B cell (primary cell): Measurements from ENCODE around the gene MYO1B. TPM values are rescaled to one million over a fixed set of nuclear protein-coding genes. Genes with fewer than 3 reads are reported as not detected.
A peak's percentile ranks its signal among the peaks of the same experiment; 100 is the strongest.

Experiments used
- ATAC-seq: fragments of 200-7000 bp; cut with Tn5 transposase; one replicate; pipeline ENCODE4 v1.10.0; 2021; ENCODE audit warnings: low read depth, mild to moderate bottlenecking, moderate number of reproducible peaks, moderate library complexity
- CTCF ChIA-PET: fragments of 350-600 bp; sonication (Branson Sonifier 250); formaldehyde crosslinking; loops from one replicate; lab custom pipeline; 2021; ENCODE audit warnings: antibody characterized with exemption, inconsistent platforms; lab: Charles Lee
- POLR2A ChIA-PET: fragments of 350-600 bp; sonication (Branson Sonifier 250); formaldehyde crosslinking; loops from one replicate; lab custom pipeline; 2021; ENCODE audit warnings: antibody characterized with exemption; lab: Charles Lee
- DNase-seq: peaks from one replicate; pipeline ENCODE4 v3.0.0; 2013
- H2AFZ ChIP-seq: 2 replicates; pipeline ENCODE4 v1.6.1; 2012; ENCODE audit warnings: mild to moderate bottlenecking, low read depth, low read length; ENCODE audit not compliant: insufficient read depth, poor library complexity, severe bottlenecking
- H3K27ac ChIP-seq, 2 donors: 1 replicate in 1 of 2; 2 replicates in 1 of 2; pipeline ENCODE4 v1.5.1; 2012 to 2013; ENCODE audit warnings: low read length in 2 of 2, mild to moderate bottlenecking in 2 of 2, moderate library complexity in 1 of 2
- H3K27me3 ChIP-seq, 4 experiments: fragments of 200-600 bp in 1 of 4; sonication (generic) in 1 of 4; replicated peaks in 1 of 4; 1 replicate in 2 of 4; 2 replicates in 2 of 4; pipeline versions ENCODE4 v1.6.1 to v1.7.0; 2013 to 2016; ENCODE audit warnings: low read length in 3 of 4, mild to moderate bottlenecking in 2 of 4, mixed read lengths in 1 of 4, moderate library complexity in 1 of 4; ENCODE audit not compliant: insufficient read depth in 4 of 4, control insufficient read depth in 3 of 4; ENCODE audit errors: control extremely low read depth in 1 of 4
- H3K36me3 ChIP-seq, 2 experiments: replicated peaks in 1 of 2; 1 replicate in 1 of 2; 2 replicates in 1 of 2; pipeline versions ENCODE4 v1.6.1 to v1.7.1; 2013; ENCODE audit warnings: low read length in 1 of 2; ENCODE audit not compliant: insufficient read depth in 2 of 2, control insufficient read depth in 1 of 2; ENCODE audit errors: control extremely low read depth in 1 of 2, extremely low read depth in 1 of 2
- H3K4me1 ChIP-seq, 2 donors: fragments of 200-600 bp in 1 of 2; sonication (generic) in 1 of 2; 1 replicate in 1 of 2; 2 replicates in 1 of 2; pipeline versions ENCODE4 v1.5.1 to v1.6.1; 2013 to 2017; ENCODE audit warnings: low read length in 2 of 2; ENCODE audit not compliant: control insufficient read depth in 2 of 2, insufficient read depth in 2 of 2
- H3K4me2 ChIP-seq: replicated peaks from 2 replicates; pipeline ENCODE3; 2012; ENCODE audit warnings: mild to moderate bottlenecking, low read depth, low read length; ENCODE audit not compliant: poor library complexity, severe bottlenecking
- H3K4me3 ChIP-seq, 5 experiments: fragments of 200-600 bp in 1 of 5; sonication (generic) in 1 of 5; 1 replicate in 3 of 5; 2 replicates in 2 of 5; pipeline versions ENCODE4 v1.5.1 to v1.7.0; 2011 to 2016; ENCODE audit warnings: low read length in 4 of 5, mild to moderate bottlenecking in 4 of 5, low read depth in 2 of 5, control low read depth in 1 of 5, moderate library complexity in 1 of 5; ENCODE audit not compliant: insufficient read depth in 1 of 5; ENCODE audit errors: control extremely low read depth in 1 of 5, extremely low read depth in 1 of 5
- H3K79me2 ChIP-seq: fragments of 200-600 bp; sonication (generic); one replicate; pipeline ENCODE4 v1.6.0; 2016; ENCODE audit warnings: low read length; ENCODE audit not compliant: control insufficient read depth, insufficient read depth
- H3K9ac ChIP-seq: fragments of 200-600 bp; sonication (generic); 2 replicates; pipeline ENCODE4 v1.6.1; 2017; ENCODE audit warnings: mild to moderate bottlenecking, low read length, moderate library complexity
- H3K9me3 ChIP-seq, 3 donors: one replicate each; pipeline versions ENCODE4 v1.6.1 to v1.7.1; 2013; ENCODE audit warnings: low read length in 2 of 3; ENCODE audit not compliant: control insufficient read depth in 2 of 3, insufficient read depth in 1 of 3; ENCODE audit errors: control extremely low read depth in 1 of 3
- H4K20me1 ChIP-seq: 2 replicates; pipeline ENCODE4 v1.6.0; 2012; ENCODE audit warnings: mild to moderate bottlenecking, low read length; ENCODE audit not compliant: insufficient read depth, control insufficient read depth, poor library complexity, severe bottlenecking
- H3K27ac Mint-ChIP-seq: one replicate; pipeline ENCODE4 v1.8.0; 2021; ENCODE audit warnings: mixed read lengths
- H3K27me3 Mint-ChIP-seq: one replicate; pipeline ENCODE4 v1.8.0; 2021; ENCODE audit warnings: mixed read lengths
- H3K4me1 Mint-ChIP-seq: one replicate; pipeline ENCODE4 v1.8.0; 2021; ENCODE audit warnings: mixed read lengths
- H3K4me3 Mint-ChIP-seq: one replicate; pipeline ENCODE4 v1.8.0; 2021; ENCODE audit warnings: mixed read lengths
- H3K9me3 Mint-ChIP-seq: one replicate; pipeline ENCODE4 v1.8.0; 2022; ENCODE audit warnings: mixed read lengths; ENCODE audit not compliant: insufficient read depth
- EZH2 ChIP-seq: IDR thresholded peaks from 2 replicates; pipeline ENCODE4 v1.6.1; 2012; ENCODE audit warnings: borderline replicate concordance, low read depth, mild to moderate bottlenecking, moderate library complexity, low read length; ENCODE audit not compliant: insufficient read depth, poor library complexity, severe bottlenecking
- WGBS: methylation state at CpG from one replicate; pipeline ENCODE4 v1.1.5; 2013; ENCODE audit warnings: missing lambda C conversion rate; ENCODE audit not compliant: insufficient coverage; 5-methylcytosine and 5-hydroxymethylcytosine counted together
- intact Hi-C: fragments of 100-400 bp; cut with micrococcal nuclease; formaldehyde crosslinking; loops from one replicate; pipeline ENCODE4 v1.10.0; 2022
- polyA plus RNA-seq: library from polyadenylated mRNA; depleted of rRNA; stranded (reverse); fragments of >200 nt; gene quantifications from 2 replicates; pipeline ENCODE4 v1.2.3, GENCODE V29; 2012
- total RNA-seq, 2 donors: library from RNA; stranded (reverse); fragments of 120-200 nt in 1 of 2; gene quantifications; 1 replicate in 1 of 2; 2 replicates in 1 of 2; pipeline versions ENCODE4 v1.2.3 to v1.2.4, GENCODE V29; 2013 to 2022
- TF ChIP-seq, protein P1 (sequence below): fragments of 200-600 bp; IDR thresholded peaks from one replicate; pipeline ENCODE4 v1.8.0; 2022; ENCODE audit warnings: antibody characterized with exemption, mild to moderate bottlenecking

The MYO1B gene
- total and polyA plus RNA-seq, 2 donors (not counting 1 experiment from before 2014, with no cell fraction given), result 0.67 to 4.4 TPM

DNA sequence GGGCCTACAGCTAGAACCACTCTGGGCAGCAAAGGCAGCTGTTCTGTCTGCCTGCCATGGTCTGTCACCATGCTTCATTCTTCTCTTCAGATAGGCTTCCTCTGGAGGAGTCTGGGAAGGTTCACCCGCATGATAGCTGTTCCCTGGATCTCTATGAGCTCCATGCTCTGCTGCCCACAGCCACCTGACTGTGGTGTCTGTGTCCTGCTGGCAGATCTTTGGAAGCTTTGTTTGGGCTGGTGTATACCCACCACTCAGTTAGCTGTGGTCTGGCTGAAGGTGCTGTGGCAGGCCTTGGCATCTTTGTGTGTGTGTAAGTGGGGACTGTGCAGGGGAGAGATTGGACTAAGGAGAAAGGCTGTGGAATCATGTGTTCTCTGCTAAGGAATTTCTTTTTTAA is 23.4 kb downstream of the MYO1B start:
- 100% methylated on average over 1 of the region's 1 CpG for WGBS
- peaks cover 30 to 31% of the 10 kb centered on the region in 2 donors for H3K4me1 ChIP-seq
- intact Hi-C loops, result no loop called here
- ChIA-PET POLR2A (no interaction called here), CTCF (no interaction called here)
- H3K9ac ChIP-seq, result no peak overlapping the region
- no peaks in the 10 kb centered on the region for H3K36me3 ChIP-seq
- no peak overlapping the region for H3K4me3 ChIP-seq
- no peak overlapping the region for H2AFZ ChIP-seq
- H3K27ac Mint-ChIP-seq, result no peak overlapping the region
- H3K27ac ChIP-seq, result no peak overlapping the region
- no peak for DNase-seq
- H3K9me3 Mint-ChIP-seq, result no peaks in the 10 kb centered on the region
- TF ChIP-seq, protein P1, sequence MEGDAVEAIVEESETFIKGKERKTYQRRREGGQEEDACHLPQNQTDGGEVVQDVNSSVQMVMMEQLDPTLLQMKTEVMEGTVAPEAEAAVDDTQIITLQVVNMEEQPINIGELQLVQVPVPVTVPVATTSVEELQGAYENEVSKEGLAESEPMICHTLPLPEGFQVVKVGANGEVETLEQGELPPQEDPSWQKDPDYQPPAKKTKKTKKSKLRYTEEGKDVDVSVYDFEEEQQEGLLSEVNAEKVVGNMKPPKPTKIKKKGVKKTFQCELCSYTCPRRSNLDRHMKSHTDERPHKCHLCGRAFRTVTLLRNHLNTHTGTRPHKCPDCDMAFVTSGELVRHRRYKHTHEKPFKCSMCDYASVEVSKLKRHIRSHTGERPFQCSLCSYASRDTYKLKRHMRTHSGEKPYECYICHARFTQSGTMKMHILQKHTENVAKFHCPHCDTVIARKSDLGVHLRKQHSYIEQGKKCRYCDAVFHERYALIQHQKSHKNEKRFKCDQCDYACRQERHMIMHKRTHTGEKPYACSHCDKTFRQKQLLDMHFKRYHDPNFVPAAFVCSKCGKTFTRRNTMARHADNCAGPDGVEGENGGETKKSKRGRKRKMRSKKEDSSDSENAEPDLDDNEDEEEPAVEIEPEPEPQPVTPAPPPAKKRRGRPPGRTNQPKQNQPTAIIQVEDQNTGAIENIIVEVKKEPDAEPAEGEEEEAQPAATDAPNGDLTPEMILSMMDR, result no peak
- TF ChIP-seq EZH2, result no peak
- no peak overlapping the region for H3K4me2 ChIP-seq
- H4K20me1 ChIP-seq, result no peaks in the 10 kb centered on the region
- no peaks in the 10 kb centered on the region for H3K27me3 ChIP-seq
- peaks cover 33% of the 10 kb centered on the region for H3K79me2 ChIP-seq
- peaks cover 26% of the 10 kb centered on the region for H3K4me1 Mint-ChIP-seq
- H3K9me3 ChIP-seq, result no peaks in the 10 kb centered on the region
- no peak overlapping the region for H3K4me3 Mint-ChIP-seq
- peaks cover 3% of the 10 kb centered on the region for H3K27me3 Mint-ChIP-seq
- no peak for ATAC-seq

DNA sequence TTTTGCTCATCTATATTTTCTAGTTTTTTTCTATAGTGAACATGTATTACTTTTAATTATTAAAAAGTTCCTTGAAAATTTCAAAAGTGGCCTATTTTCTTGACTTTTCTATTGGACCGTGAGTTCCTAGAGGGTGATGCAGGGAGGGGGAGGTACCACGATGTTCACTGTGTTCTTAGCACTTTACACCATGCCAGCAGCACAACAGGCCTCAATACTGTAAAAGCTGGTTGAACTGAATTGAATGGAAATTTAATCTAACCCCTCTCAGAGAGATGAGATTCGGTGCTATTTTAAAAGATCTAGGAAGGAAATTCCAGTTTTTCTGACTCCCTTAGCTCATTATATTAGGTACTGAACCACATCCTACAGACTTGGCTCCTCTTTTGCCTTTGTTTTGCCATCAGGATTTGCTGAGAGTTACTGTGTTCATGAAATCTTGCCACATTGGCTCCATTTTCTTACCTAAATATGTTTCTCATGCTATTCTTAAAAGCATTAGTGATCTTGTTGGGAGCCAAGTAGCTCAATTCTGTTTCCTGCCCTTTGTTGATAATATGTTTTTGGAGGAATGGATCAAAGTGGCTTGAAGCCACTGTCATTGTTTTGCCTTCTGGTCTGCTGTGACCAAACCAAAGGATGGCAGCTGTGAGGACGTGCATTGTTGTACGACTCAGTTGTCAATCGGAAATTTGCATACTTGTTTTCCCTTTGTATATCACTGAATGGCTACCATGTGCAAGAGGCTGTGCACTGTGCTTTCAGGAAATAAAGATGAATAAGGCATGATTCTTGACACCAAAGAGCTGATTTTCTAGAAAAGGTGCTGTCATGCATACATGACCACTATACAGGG is 25.3 kb downstream of the MYO1B start:
- peak overlapping the region; percentile 36 for H3K4me2 ChIP-seq
- peaks cover 36% of the 10 kb centered on the region for H3K79me2 ChIP-seq
- intact Hi-C loops, result no loop called here
- 38% methylated on average over 3 of the region's 6 CpGs for WGBS
- Mint-ChIP-seq H3K4me1 (peaks cover 43% of the 10 kb centered on the region), H3K4me3 (peak overlapping the region; percentile 40), H3K27ac (no peak overlapping the region), H3K9me3 (no peaks in the 10 kb centered on the region), H3K27me3 (peaks cover 3% of the 10 kb centered on the region)
- POLR2A ChIA-PET, result no interaction called here
- ATAC-seq, result no peak
- no peaks in the 10 kb centered on the region for H3K9me3 ChIP-seq
- DNase-seq, result no peak
- no peak for TF ChIP-seq EZH2
- TF ChIP-seq, protein P1, result no peak
- H3K36me3 ChIP-seq, result no peaks in the 10 kb centered on the region
- peak overlapping the region in 1 of 2 donors; percentile 41 for H3K27ac ChIP-seq
- peaks cover 45 to 50% of the 10 kb centered on the region in 2 donors for H3K4me1 ChIP-seq
- no peak overlapping the region for H3K4me3 ChIP-seq
- H3K9ac ChIP-seq, result no peak overlapping the region
- no peaks in the 10 kb centered on the region for H4K20me1 ChIP-seq
- H2AFZ ChIP-seq, result peak overlapping the region; percentile 40
- CTCF ChIA-PET, result interaction anchor here (1.3 kb wide), 1 partner anchor 32 kb away, joined by 3 read pairs; no protein-coding TSS in a partner anchor
- H3K27me3 ChIP-seq, result no peaks in the 10 kb centered on the region
